Breast epithelium (tissue), 3 donors: ENCODE results near the gene EOLA1.
"Not testable (repeated sequence)": the region's sequence is repeated elsewhere in the genome, so short reads cannot be mapped to it uniquely, and the experiment has no call there.

Source experiments
- CTCF ChIP-seq, 3 donors: fragments of 450-650 bp; IDR thresholded peaks; one replicate each; pipeline ENCODE4 v1.5.1; 2016 to 2017; ENCODE audit warnings: antibody characterized with exemption in 3 of 3, mild to moderate bottlenecking in 3 of 3, moderate library complexity in 3 of 3
- POLR2A ChIP-seq: fragments of 450-650 bp; IDR thresholded peaks from one replicate; pipeline ENCODE4 v1.6.1; 2016; ENCODE audit warnings: antibody characterized with exemption, mild to moderate bottlenecking, moderate library complexity
- POLR2AphosphoS5 ChIP-seq, 3 donors: sonication (generic); formaldehyde crosslinking; IDR thresholded peaks; one replicate each; pipeline ENCODE4 v1.6.1; 2017; ENCODE audit warnings: antibody characterized with exemption in 3 of 3

DNA sequence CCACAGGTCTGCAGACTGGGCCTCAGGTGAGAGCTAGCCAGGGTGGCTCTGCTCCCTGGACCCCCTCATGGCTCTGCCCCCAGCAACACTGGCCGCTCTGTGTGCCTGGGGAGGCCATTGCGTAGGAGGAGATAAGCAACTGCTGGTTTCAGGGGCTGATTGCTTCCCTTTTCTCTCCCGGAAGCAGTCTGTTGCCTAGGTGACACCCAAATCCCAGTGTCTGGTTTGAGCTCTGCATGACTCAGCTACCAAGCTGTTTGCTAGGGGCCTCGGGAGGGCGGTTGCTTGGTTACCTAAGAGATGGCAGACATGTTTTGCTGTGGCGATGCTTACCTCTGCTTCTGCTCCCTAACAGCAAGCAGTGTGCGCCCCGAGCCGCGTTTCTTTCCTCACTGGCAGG lies 15.4 kb upstream of the EOLA1 start:
- TF ChIP-seq CTCF (IDR thresholded peaks at IDR 0.05); POLR2A; POLR2AphosphoS5 (IDR thresholded peaks at IDR 0.05): not testable (repeated sequence)
